Measurements from ENCODE around the gene ZMIZ2. TPM values are rescaled to one million over a fixed set of nuclear protein-coding genes. Genes with fewer than 3 reads are reported as not detected.

ZMIZ2 gene
- total RNA-seq, 1 experiment from 2014 or later: 91.3 TPM

GRCh38 chr7:44771358-44771757 lies 22.7 kb downstream of the ZMIZ2 start:
- POLR2A ChIA-PET: no interaction called here

More at GRCh38 chr7:44771358-44771757, 22.7 kb downstream of the ZMIZ2 start:
- Histone ChIP-seq H2AFZ (ENCODE audit: low read depth, low read length, poor library complexity, severe bottlenecking) (no peak overlapping the region), H3K27ac (ENCODE audit: low read depth, low read length) (no peak overlapping the region), H3K4me3 (replicated peaks in 1 of 2; ENCODE audit: low read depth in 1 of 2, low read length in 2 of 2) (no peak overlapping the region), H3K36me3 (ENCODE audit: control insufficient read depth in 1 of 2, insufficient read depth in 2 of 2, low read length in 2 of 2) (peaks cover 0 to 7% of the 10 kb centered on the region in 2 experiments; a peak in 1 of 4 replicates), H3K27me3 (ENCODE audit: insufficient read depth, low read length) (no peaks in the 10 kb centered on the region), H3K9me2 (ENCODE audit: insufficient read depth) (no peaks in the 10 kb centered on the region), H3K4me2 (ENCODE audit: low read length) (no peak overlapping the region), H3K9ac (ENCODE audit: low read length) (no peak overlapping the region), H3K4me1 (ENCODE audit: control insufficient read depth in 1 of 2, insufficient read depth in 2 of 2, low read length in 2 of 2) (peaks cover 0 to 11% of the 10 kb centered on the region in 2 experiments; a peak in 1 of 4 replicates), H4K20me1 (ENCODE audit: insufficient read depth) (no peaks in the 10 kb centered on the region), H3K9me3 (ENCODE audit: control insufficient read depth in 1 of 2, insufficient read depth in 1 of 2, low read depth in 1 of 2, low read length in 2 of 2) (no peaks in the 10 kb centered on the region), H3K79me2 (ENCODE audit: insufficient read depth, low read length) (no peaks in the 10 kb centered on the region)
- ATAC-seq: 0 out of 2 replicates have a peak, but pooled peaks have one; percentile 8
- BruUV-seq (replicated peaks): no TSS peak
- intact Hi-C loops (cut with micrococcal nuclease): no loop called here
- ChIA-PET RAD21 (ENCODE audit: low non-redundant PET in 1 of 2, low total read pairs in 2 of 2, uncharacterized antibody in 2 of 2, unreplicated experiment in 2 of 2) (no interaction called here), CTCF (no interaction called here)
- DNase-seq (ENCODE audit: low read depth, low spot score): no peak
- TF ChIP-seq FOSL1 (IDR thresholded peaks at IDR 0.05; ENCODE audit: low read depth): no peak
- TF ChIP-seq EZH2 (IDR thresholded peaks at IDR 0.05): no peak
- no peak for TF ChIP-seq JUND (IDR thresholded peaks at IDR 0.05)
- TF ChIP-seq RAD21 (IDR thresholded peaks at IDR 0.05; ENCODE audit: low read depth): no peak
- no peak for TF ChIP-seq ELF1 (IDR thresholded peaks at IDR 0.05; ENCODE audit: borderline replicate concordance, low read depth)
- TF ChIP-seq CBX3 (IDR thresholded peaks at IDR 0.05; ENCODE audit: low read depth): no peak
- no peak for TF ChIP-seq SRF (IDR thresholded peaks at IDR 0.05; ENCODE audit: low read depth)
- no peak for TF ChIP-seq POLR2A (IDR thresholded peaks at IDR 0.05; ENCODE audit: borderline replicate concordance, extremely low read depth, insufficient read depth, insufficient read length)
- TF ChIP-seq, protein P1, sequence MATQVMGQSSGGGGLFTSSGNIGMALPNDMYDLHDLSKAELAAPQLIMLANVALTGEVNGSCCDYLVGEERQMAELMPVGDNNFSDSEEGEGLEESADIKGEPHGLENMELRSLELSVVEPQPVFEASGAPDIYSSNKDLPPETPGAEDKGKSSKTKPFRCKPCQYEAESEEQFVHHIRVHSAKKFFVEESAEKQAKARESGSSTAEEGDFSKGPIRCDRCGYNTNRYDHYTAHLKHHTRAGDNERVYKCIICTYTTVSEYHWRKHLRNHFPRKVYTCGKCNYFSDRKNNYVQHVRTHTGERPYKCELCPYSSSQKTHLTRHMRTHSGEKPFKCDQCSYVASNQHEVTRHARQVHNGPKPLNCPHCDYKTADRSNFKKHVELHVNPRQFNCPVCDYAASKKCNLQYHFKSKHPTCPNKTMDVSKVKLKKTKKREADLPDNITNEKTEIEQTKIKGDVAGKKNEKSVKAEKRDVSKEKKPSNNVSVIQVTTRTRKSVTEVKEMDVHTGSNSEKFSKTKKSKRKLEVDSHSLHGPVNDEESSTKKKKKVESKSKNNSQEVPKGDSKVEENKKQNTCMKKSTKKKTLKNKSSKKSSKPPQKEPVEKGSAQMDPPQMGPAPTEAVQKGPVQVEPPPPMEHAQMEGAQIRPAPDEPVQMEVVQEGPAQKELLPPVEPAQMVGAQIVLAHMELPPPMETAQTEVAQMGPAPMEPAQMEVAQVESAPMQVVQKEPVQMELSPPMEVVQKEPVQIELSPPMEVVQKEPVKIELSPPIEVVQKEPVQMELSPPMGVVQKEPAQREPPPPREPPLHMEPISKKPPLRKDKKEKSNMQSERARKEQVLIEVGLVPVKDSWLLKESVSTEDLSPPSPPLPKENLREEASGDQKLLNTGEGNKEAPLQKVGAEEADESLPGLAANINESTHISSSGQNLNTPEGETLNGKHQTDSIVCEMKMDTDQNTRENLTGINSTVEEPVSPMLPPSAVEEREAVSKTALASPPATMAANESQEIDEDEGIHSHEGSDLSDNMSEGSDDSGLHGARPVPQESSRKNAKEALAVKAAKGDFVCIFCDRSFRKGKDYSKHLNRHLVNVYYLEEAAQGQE (IDR thresholded peaks at IDR 0.05; ENCODE audit: low read depth): no peak
- TF ChIP-seq ZFX (IDR thresholded peaks at IDR 0.05): no peak
- no peak for TF ChIP-seq POLR2AphosphoS5 (IDR thresholded peaks at IDR 0.05; ENCODE audit: low read depth, low read length)
- TF ChIP-seq EGR1 (IDR thresholded peaks at IDR 0.05; ENCODE audit: low read depth): no peak
- TF ChIP-seq, protein P2, sequence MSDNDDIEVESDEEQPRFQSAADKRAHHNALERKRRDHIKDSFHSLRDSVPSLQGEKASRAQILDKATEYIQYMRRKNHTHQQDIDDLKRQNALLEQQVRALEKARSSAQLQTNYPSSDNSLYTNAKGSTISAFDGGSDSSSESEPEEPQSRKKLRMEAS (IDR thresholded peaks at IDR 0.05): no peak
- TF ChIP-seq ATF3 (IDR thresholded peaks at IDR 0.05): no peak
- TF ChIP-seq ZNF274 (IDR thresholded peaks at IDR 0.05; ENCODE audit: low read depth, low read length): no peak
- no peak for TF ChIP-seq CEBPB (IDR thresholded peaks at IDR 0.05; ENCODE audit: low read depth)
- TF ChIP-seq SIN3A (IDR thresholded peaks at IDR 0.05; ENCODE audit: low read depth): no peak
- no peak for TF ChIP-seq TCF7L2 (IDR thresholded peaks at IDR 0.05; ENCODE audit: borderline replicate concordance, extremely low read depth, insufficient read depth, insufficient read length)
- no peak for TF ChIP-seq CTCF (IDR thresholded peaks at IDR 0.05 in 2 of 3, conservative IDR thresholded peaks at IDR 0.05 in 1 of 3; ENCODE audit: borderline replicate concordance in 1 of 3, insufficient read depth in 1 of 3, low read depth in 2 of 3, low read length in 2 of 3)
- no peak for TF ChIP-seq YY1 (IDR thresholded peaks at IDR 0.05; ENCODE audit: extremely low read depth, insufficient replicate concordance, low read depth, low read length)

Measured in HCT116 (cell line).